CD4-positive, alpha-beta T cell treated with Interleukin-4 for 1 hour (primary cell): ENCODE data around the gene RSBN1.
"Not testable (repeated sequence)": the region's sequence is repeated elsewhere in the genome, so short reads cannot be mapped to it uniquely, and the experiment has no call there.

Experiments
- DNase-seq, 2 donors: peaks; one replicate each; pipeline ENCODE4 v3.0.0-alpha.2; 2020 to 2022

RSBN1 gene

DNA sequence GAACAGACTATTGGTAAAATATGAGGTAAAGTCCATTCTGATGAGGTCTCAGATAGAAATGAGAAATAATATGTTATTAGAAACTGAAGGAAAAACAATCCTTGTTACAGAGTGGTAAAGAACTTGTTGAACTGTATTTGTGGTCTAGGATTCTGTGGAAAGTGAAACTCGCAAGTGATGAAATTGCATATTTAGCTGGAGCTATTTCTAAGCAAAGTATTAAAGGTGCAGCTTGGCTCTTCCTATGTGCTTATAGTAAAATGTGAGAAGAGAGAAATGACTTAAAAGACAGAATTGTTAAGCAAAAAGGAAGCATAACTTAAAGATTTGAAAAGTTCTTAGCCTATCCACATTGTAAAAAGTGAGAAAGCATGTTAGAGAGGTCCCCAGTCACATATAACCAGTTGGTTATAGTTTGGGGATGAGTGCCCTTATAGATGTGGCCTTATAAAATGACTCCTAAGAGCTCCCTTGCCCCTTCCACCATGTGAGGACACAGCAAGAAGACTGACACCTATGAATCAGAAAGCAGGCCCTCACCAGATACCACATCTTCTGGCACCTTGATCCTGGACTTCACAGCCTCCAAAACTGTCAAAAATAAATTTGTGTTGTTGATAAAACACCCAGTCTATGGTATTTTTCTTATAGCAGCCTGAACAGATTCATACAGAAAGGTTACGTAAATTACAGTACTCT lies 77.8 kb downstream of the RSBN1 start:
- DNase-seq, result no peak

GRCh38 chr1:113732802-113733201 lies 79.5 kb downstream of the RSBN1 start:
- no peak for DNase-seq

GRCh38 chr1:113721010-113721409 lies 91.3 kb downstream of the RSBN1 start:
- no peak for DNase-seq

DNA sequence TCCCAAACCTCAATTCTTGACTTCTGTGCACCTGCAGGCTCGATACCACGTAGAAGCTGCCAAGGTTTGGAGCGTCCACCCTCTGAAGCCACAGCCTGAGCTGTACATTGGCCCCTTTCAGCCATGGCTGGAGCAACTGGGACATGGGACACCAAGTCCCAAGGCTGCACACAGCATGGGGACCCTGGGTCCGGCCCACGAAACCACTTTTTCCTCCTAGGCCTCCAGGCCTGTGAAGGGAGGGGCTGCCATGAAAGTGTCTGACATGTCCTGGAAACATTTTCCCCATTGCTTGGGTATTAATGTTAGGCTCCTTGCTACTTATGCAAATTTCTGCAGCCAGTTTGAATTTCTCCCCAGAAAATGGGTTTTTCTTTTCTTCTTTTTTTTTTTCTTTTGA lies 93.7 kb downstream of the RSBN1 start:
- DNase-seq, result not testable (repeated sequence)

DNA sequence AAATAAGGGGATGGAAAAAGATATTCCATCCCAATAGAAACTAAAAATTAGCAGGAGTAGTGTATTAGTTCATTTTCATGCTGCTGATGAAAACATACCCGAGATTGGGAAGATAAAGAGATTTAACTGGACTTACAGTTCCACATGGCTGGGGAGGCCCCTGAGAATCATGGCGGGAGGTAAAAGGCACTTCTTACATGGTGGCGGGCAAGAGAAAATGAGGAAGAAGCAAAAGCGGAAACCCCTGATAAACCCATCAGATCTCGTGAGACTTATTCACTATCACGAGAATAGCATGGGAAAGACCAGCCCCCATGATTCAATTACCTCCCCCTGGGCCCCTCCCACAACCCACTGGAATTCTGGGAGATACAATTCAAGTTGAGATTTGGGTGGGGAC lies 94.8 kb downstream of the RSBN1 start:
- DNase-seq, result not testable (repeated sequence)

DNA sequence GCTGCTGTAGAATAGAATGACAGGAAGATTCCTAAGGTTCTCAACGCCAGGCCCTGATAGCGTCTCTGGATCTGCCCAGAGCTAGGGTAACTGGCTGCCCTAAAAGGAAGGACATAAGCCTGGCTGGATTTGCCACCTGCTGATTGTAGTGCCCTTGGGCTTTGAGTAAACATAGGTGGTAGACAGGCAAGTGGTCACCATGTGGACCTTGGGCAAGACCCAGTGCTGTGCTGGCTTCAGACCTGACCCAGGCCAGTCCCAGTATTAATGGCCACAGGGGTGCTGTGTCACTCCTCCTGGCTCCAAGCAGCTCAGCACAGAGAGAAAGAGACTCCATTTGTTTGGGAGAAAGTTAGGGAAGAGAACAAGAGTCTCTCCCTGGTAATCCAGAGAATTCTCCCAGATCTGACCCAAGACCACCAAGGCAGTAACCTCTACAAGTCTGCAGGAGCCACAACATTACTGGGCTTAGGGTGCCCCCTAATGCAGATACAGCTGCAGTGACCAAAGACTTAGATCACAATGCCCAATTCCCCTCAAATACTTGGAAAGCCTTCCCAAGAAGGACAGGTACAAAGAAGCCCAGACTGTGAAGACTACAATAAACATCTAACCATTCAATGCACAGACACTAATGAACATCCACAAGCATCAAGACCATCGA lies 97.5 kb downstream of the RSBN1 start:
- no peak for DNase-seq
